Small intestine (tissue), 7 donors: ENCODE data around the gene IL4R. TPM values are rescaled to one million over a fixed set of nuclear protein-coding genes. Genes with fewer than 3 reads are reported as not detected.
A peak's percentile ranks its signal among the peaks of the same experiment; 100 is the strongest.

Experiments
- DNase-seq, 2 donors: peaks; one replicate each; pipeline versions ENCODE4 v3.0.0 to v3.0.0-alpha.2; 2013
- FAIRE-seq: peaks from 2 replicates; lab custom pipeline; 2012; peaks lifted over from hg19 to GRCh38; lab: Jason Lieb, UNC
- H3K27ac ChIP-seq, 3 donors: one replicate each; pipeline ENCODE4 v1.5.1; 2013; ENCODE audit warnings: low read length in 2 of 3, mild to moderate bottlenecking in 2 of 3, control low read depth in 1 of 3, inconsistent platforms in 1 of 3, low read depth in 1 of 3, moderate library complexity in 1 of 3
- H3K27me3 ChIP-seq, 3 donors: one replicate each; pipeline ENCODE4 v1.6.1; 2013; ENCODE audit warnings: low read length in 3 of 3, inconsistent platforms in 1 of 3; ENCODE audit not compliant: control insufficient read depth in 3 of 3, insufficient read depth in 3 of 3
- H3K36me3 ChIP-seq, 3 donors: one replicate each; pipeline ENCODE4 v1.6.1; 2013; ENCODE audit warnings: low read length in 3 of 3, inconsistent platforms in 1 of 3, low read depth in 1 of 3, mild to moderate bottlenecking in 1 of 3, moderate library complexity in 1 of 3; ENCODE audit not compliant: control insufficient read depth in 3 of 3, insufficient read depth in 2 of 3
- H3K4me1 ChIP-seq, 3 donors: one replicate each; pipeline ENCODE4 v1.6.1; 2013; ENCODE audit warnings: low read length in 2 of 3, inconsistent platforms in 1 of 3, low read depth in 1 of 3, mild to moderate bottlenecking in 1 of 3, moderate library complexity in 1 of 3; ENCODE audit not compliant: control insufficient read depth in 3 of 3, insufficient read depth in 2 of 3
- H3K4me3 ChIP-seq, 3 donors: one replicate each; pipeline ENCODE4 v1.5.1; 2013; ENCODE audit warnings: low read length in 3 of 3, control low read depth in 1 of 3, inconsistent platforms in 1 of 3, low read depth in 1 of 3, mild to moderate bottlenecking in 1 of 3, moderate library complexity in 1 of 3
- H3K9me3 ChIP-seq, 2 donors: one replicate each; pipeline ENCODE4 v1.6.1; 2013; ENCODE audit warnings: low read depth in 1 of 2, low read length in 1 of 2; ENCODE audit not compliant: control insufficient read depth in 2 of 2, insufficient read depth in 1 of 2
- WGBS, 3 donors: extraction: QIAGEN DNeasy Blood & Tissue Kit; methylation state at CpG; one replicate each; pipeline ENCODE4 v1.1.7; 2013; 5-methylcytosine and 5-hydroxymethylcytosine counted together
- polyA plus RNA-seq, 4 donors: library from polyadenylated mRNA; stranded (reverse) in 3 of 4; unstranded in 1 of 4; fragments of 200-250 nt in 3 of 4; fragments of 120-200 nt in 1 of 4; gene quantifications; one replicate each; pipeline versions ENCODE4 v1.2.1 to v1.2.3, GENCODE V29; 2013
- donor health status: healthy with polysubstance abuse.
- donor health status: control.
- donor health status: control.
- donor health status: Bipolar disorder and iron deficiency.
- donor health status: healthy.

IL4R gene
- polyA plus RNA-seq, 4 donors, result 28.1 to 32.7 (median 30.4) TPM

- 40 to 65% (median 56%) methylated on average over 2 of the region's 2 CpGs for WGBS, 3 donors
- FAIRE-seq, result no peak
- Histone ChIP-seq H3K36me3 (peaks cover 0 to 24% (median 0%) of the 10 kb centered on the region in 3 donors), H3K9me3 (no peaks in the 10 kb centered on the region), H3K27me3 (no peaks in the 10 kb centered on the region), H3K4me1 (peaks cover 4 to 27% (median 5%) of the 10 kb centered on the region in 3 donors), H3K27ac (peak overlapping the region in 2 of 3 donors; percentile 90 to 99), H3K4me3 (peak overlapping the region in 2 of 3 donors; percentile 79 to 96)
- DNase-seq, result peak in 1 of 2 donors; percentile 42
Observed at GRCh38 chr16:27314986-27315332, 1.2 kb downstream of the IL4R start.

GRCh38 chr16:27315333-27316037, 1.7 kb downstream of the IL4R start:
- DNase-seq, result peak; percentile 68 to 72
- H3K27me3 ChIP-seq, result no peaks in the 10 kb centered on the region
- no peaks in the 10 kb centered on the region for H3K9me3 ChIP-seq
- H3K27ac ChIP-seq, result peak overlapping the region; percentile 32 to 99 (median 90)
- WGBS, 3 donors, result 21 to 32% (median 25%) methylated on average over 9 of the region's 9 CpGs
- peaks cover 0 to 28% (median 0%) of the 10 kb centered on the region in 3 donors for H3K36me3 ChIP-seq
- no peak for FAIRE-seq
- H3K4me3 ChIP-seq, result peak overlapping the region; percentile 12 to 96 (median 79)
- H3K4me1 ChIP-seq, result peaks cover 4 to 27% (median 5%) of the 10 kb centered on the region in 3 donors

- H3K36me3 ChIP-seq, result peaks cover 0 to 28% (median 0%) of the 10 kb centered on the region in 3 donors
- peaks cover 4 to 27% (median 5%) of the 10 kb centered on the region in 3 donors for H3K4me1 ChIP-seq
- peak overlapping the region in 1 of 3 donors; percentile 79 for H3K4me3 ChIP-seq
- peak overlapping the region; percentile 5 to 61 (median 40) for H3K27ac ChIP-seq
- 62 to 66% (median 63%) methylated on average over 8 of the region's 8 CpGs for WGBS, 3 donors
- no peaks in the 10 kb centered on the region for H3K27me3 ChIP-seq
- DNase-seq (no peak), FAIRE-seq (no peak)
- no peaks in the 10 kb centered on the region for H3K9me3 ChIP-seq
Observed at GRCh38 chr16:27316038-27316680, 2.4 kb downstream of the IL4R start.

- Histone ChIP-seq H3K36me3 (peaks cover 0 to 28% (median 0%) of the 10 kb centered on the region in 3 donors), H3K9me3 (no peaks in the 10 kb centered on the region), H3K27me3 (no peaks in the 10 kb centered on the region), H3K4me3 (no peak overlapping the region), H3K4me1 (peaks cover 5 to 21% (median 5%) of the 10 kb centered on the region in 3 donors), H3K27ac (peak overlapping the region in 1 of 3 donors; percentile 15)
- DNase-seq (no peak), FAIRE-seq (no peak)
- WGBS, 3 donors, result 73 to 78% (median 75%) methylated on average over 7 of the region's 7 CpGs
Observed at GRCh38 chr16:27317320-27317719, 3.5 kb downstream of the IL4R start.

GRCh38 chr16:27317738-27318391, 4.1 kb downstream of the IL4R start:
- Histone ChIP-seq H3K9me3 (no peaks in the 10 kb centered on the region), H3K4me1 (peaks cover 5 to 20% (median 6%) of the 10 kb centered on the region in 3 donors)
- FAIRE-seq, result no peak

GRCh38 chr16:27318392-27319256, 4.8 kb downstream of the IL4R start:
- Histone ChIP-seq H3K27me3 (no peaks in the 10 kb centered on the region), H3K27ac (peak overlapping the region; percentile 6 to 50 (median 14)), H3K4me3 (no peak overlapping the region), H3K9me3 (no peaks in the 10 kb centered on the region), H3K36me3 (peaks cover 0 to 28% (median 0%) of the 10 kb centered on the region in 3 donors), H3K4me1 (peaks cover 6 to 20% (median 9%) of the 10 kb centered on the region in 3 donors)
- FAIRE-seq (no peak), DNase-seq (peak; percentile 32 to 47)
- WGBS, 3 donors, result 49 to 77% (median 68%) methylated on average over 18 of the region's 18 CpGs

More at GRCh38 chr16:27317738-27318391, 4.1 kb downstream of the IL4R start:
- Histone ChIP-seq H3K36me3 (peaks cover 0 to 28% (median 0%) of the 10 kb centered on the region in 3 donors), H3K4me3 (no peak overlapping the region), H3K27ac (peak overlapping the region in 2 of 3 donors; percentile 6 to 50), H3K27me3 (no peaks in the 10 kb centered on the region)
- 74 to 80% (median 77%) methylated on average over 10 of the region's 10 CpGs for WGBS, 3 donors
- DNase-seq, result no peak

GRCh38 chr16:27319257-27319965, 5.6 kb downstream of the IL4R start:
- Histone ChIP-seq H3K4me1 (peaks cover 6 to 28% (median 9%) of the 10 kb centered on the region in 3 donors), H3K4me3 (no peak overlapping the region), H3K36me3 (peaks cover 0 to 32% (median 0%) of the 10 kb centered on the region in 3 donors), H3K27ac (peak overlapping the region in 1 of 3 donors; percentile 50), H3K27me3 (no peaks in the 10 kb centered on the region), H3K9me3 (no peaks in the 10 kb centered on the region)
- FAIRE-seq (no peak), DNase-seq (peak in 1 of 2 donors; percentile 46)
- WGBS, 3 donors, result 83 to 93% (median 83%) methylated on average over 13 of the region's 13 CpGs
